Measurements from ENCODE around the gene SERPINA6. TPM values are rescaled to one million over a fixed set of nuclear protein-coding genes. Genes with fewer than 3 reads are reported as not detected.

SERPINA6 gene
- total and polyA plus RNA-seq, 2 donors (not counting 1 experiment from before 2014, with no cell fraction given), result not detected

DNA sequence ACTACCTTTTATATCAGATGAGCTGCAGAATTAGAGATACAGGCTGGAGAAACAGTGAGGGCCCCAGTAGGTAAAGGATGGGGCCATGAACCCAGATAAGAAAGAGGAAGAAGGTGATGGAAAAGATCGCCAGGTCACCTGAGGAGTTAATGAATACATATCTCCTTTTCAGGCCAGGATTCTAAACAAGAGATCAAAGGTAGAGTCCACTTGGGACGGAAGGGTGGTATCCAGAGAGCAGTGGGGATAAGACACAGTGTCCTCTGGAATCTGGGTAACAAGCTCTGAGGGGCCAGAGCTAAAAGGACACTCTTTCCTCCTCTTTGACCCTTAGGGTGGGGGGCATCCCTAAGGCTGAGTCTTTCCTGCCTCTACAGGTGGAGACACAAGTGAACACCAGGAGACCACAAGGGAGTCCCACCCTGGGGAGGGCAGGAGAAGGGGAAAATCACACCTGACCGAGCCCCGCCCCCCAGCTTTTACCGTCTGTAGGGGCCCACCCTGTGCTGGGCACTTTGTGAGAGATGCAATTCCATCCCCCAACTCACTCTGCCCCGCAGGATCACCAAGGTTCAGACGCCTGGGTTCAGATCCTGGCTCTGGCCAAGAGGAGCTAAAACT is 37.9 kb upstream of the SERPINA6 start:
- Histone ChIP-seq H3K27ac (ENCODE audit: insufficient read depth, low read length) (no peak overlapping the region), H3K9ac (ENCODE audit: insufficient read depth, low read length) (no peak overlapping the region), H3K9me3 (ENCODE audit: control insufficient read depth, insufficient read depth, low read depth, low read length) (no peaks in the 10 kb centered on the region), H3K27me3 (ENCODE audit: control insufficient read depth, insufficient read depth, low read length) (no peaks in the 10 kb centered on the region), H4K20me1 (ENCODE audit: control insufficient read depth, extremely low read depth, insufficient read depth, low read length) (no peaks in the 10 kb centered on the region), H3K36me3 (ENCODE audit: control insufficient read depth, insufficient read depth, low read length) (no peaks in the 10 kb centered on the region), H3K4me2 (ENCODE audit: extremely low read depth, insufficient read depth, low read length) (no peak overlapping the region), H2AFZ (ENCODE audit: low read length) (no peak overlapping the region), H3K4me3 (replicated peaks in 1 of 4; ENCODE audit: control extremely low read depth in 1 of 4, insufficient read depth in 1 of 4, low read depth in 3 of 4, low read length in 4 of 4) (no peak overlapping the region), H3K4me1 (ENCODE audit: control insufficient read depth, extremely low read depth, insufficient read depth, low read length) (no peaks in the 10 kb centered on the region), H3K79me2 (ENCODE audit: control insufficient read depth, insufficient read depth, low read length) (no peaks in the 10 kb centered on the region)
- DNase-seq (ENCODE audit: low read depth in 2 of 2), result no peak
- TF ChIP-seq EZH2 (IDR thresholded peaks at IDR 0.05; ENCODE audit: low read length, missing control alignments), result no peak
- TF ChIP-seq, protein P1, sequence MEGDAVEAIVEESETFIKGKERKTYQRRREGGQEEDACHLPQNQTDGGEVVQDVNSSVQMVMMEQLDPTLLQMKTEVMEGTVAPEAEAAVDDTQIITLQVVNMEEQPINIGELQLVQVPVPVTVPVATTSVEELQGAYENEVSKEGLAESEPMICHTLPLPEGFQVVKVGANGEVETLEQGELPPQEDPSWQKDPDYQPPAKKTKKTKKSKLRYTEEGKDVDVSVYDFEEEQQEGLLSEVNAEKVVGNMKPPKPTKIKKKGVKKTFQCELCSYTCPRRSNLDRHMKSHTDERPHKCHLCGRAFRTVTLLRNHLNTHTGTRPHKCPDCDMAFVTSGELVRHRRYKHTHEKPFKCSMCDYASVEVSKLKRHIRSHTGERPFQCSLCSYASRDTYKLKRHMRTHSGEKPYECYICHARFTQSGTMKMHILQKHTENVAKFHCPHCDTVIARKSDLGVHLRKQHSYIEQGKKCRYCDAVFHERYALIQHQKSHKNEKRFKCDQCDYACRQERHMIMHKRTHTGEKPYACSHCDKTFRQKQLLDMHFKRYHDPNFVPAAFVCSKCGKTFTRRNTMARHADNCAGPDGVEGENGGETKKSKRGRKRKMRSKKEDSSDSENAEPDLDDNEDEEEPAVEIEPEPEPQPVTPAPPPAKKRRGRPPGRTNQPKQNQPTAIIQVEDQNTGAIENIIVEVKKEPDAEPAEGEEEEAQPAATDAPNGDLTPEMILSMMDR (conservative IDR thresholded peaks at IDR 0.05 in 1 of 2, IDR thresholded peaks at IDR 0.05 in 1 of 2; ENCODE audit: low read depth in 1 of 2, low read length in 2 of 2), result no peak

DNA sequence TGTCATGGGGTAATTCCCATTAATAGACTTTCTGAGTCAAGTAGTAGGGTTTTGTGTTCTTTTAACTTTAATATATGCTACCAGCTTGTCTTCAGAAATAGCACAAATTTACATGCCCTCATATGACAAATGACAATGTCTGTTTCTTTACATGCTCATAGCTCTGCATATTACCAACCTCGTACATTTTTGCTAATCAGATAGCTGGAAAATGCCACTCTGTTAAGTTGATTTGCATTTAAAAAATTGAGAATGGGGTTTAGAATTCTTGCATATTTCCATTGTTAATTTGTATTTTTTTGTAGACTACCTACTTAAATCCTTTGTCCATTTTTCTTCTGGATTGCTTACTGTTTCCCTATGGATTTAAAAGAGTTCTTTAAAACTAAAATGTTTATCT is 34.0 kb upstream of the SERPINA6 start:
- Histone ChIP-seq H3K79me2 (ENCODE audit: control insufficient read depth, insufficient read depth, low read length) (no peaks in the 10 kb centered on the region), H4K20me1 (ENCODE audit: control insufficient read depth, extremely low read depth, insufficient read depth, low read length) (no peaks in the 10 kb centered on the region), H2AFZ (ENCODE audit: low read length) (no peak overlapping the region), H3K27me3 (ENCODE audit: control insufficient read depth, insufficient read depth, low read length) (no peaks in the 10 kb centered on the region), H3K36me3 (ENCODE audit: control insufficient read depth, insufficient read depth, low read length) (no peaks in the 10 kb centered on the region), H3K9me3 (ENCODE audit: control insufficient read depth, insufficient read depth, low read depth, low read length) (no peaks in the 10 kb centered on the region), H3K4me1 (ENCODE audit: control insufficient read depth, extremely low read depth, insufficient read depth, low read length) (no peaks in the 10 kb centered on the region), H3K4me2 (ENCODE audit: extremely low read depth, insufficient read depth, low read length) (no peak overlapping the region), H3K9ac (ENCODE audit: insufficient read depth, low read length) (no peak overlapping the region), H3K4me3 (replicated peaks in 1 of 4; ENCODE audit: control extremely low read depth in 1 of 4, insufficient read depth in 1 of 4, low read depth in 3 of 4, low read length in 4 of 4) (no peak overlapping the region), H3K27ac (ENCODE audit: insufficient read depth, low read length) (no peak overlapping the region)
- no peak for DNase-seq (ENCODE audit: low read depth in 2 of 2)
- no peak for TF ChIP-seq EZH2 (IDR thresholded peaks at IDR 0.05; ENCODE audit: low read length, missing control alignments)
- TF ChIP-seq, protein P1 (conservative IDR thresholded peaks at IDR 0.05 in 1 of 2, IDR thresholded peaks at IDR 0.05 in 1 of 2; ENCODE audit: low read depth in 1 of 2, low read length in 2 of 2), result no peak

DNA sequence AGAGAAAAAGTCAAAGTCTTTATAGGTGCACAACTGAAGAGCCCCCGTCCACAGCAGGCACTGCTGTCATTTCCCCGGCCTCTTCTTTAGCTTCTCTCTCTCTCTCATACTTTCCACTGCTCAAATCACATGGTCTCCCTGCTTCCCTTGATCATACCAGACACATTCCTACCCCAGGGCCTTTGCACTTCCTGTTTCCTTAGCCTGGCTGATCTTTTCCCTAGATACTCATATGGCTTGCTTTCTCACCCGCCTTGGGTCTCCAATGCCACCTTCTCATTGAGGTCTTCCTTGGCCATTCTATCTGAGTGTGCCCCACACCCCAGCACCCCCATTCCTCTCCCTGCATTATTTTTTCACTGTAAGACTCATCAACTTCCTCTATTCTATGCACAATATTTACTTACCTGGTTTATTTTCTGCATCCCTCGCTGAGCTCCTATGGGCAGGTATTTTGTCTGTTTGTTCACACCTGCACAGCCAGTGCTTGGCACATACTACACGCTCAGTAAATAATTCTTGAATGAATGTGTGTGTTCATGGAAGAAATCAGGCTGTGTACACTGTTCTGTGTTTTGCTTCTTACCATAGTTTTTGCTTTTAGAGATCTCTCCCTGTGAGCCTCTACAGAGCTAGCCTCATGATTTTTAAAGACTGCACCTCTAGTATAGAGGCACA is 33.4 kb upstream of the SERPINA6 start:
- Histone ChIP-seq H3K9me3 (ENCODE audit: control insufficient read depth, insufficient read depth, low read depth, low read length) (no peaks in the 10 kb centered on the region), H4K20me1 (ENCODE audit: control insufficient read depth, extremely low read depth, insufficient read depth, low read length) (no peaks in the 10 kb centered on the region), H3K4me1 (ENCODE audit: control insufficient read depth, extremely low read depth, insufficient read depth, low read length) (no peaks in the 10 kb centered on the region), H3K27ac (ENCODE audit: insufficient read depth, low read length) (no peak overlapping the region), H3K4me3 (replicated peaks in 1 of 4; ENCODE audit: control extremely low read depth in 1 of 4, insufficient read depth in 1 of 4, low read depth in 3 of 4, low read length in 4 of 4) (no peak overlapping the region), H3K27me3 (ENCODE audit: control insufficient read depth, insufficient read depth, low read length) (no peaks in the 10 kb centered on the region), H3K36me3 (ENCODE audit: control insufficient read depth, insufficient read depth, low read length) (no peaks in the 10 kb centered on the region), H3K4me2 (ENCODE audit: extremely low read depth, insufficient read depth, low read length) (no peak overlapping the region), H3K79me2 (ENCODE audit: control insufficient read depth, insufficient read depth, low read length) (no peaks in the 10 kb centered on the region), H2AFZ (ENCODE audit: low read length) (no peak overlapping the region), H3K9ac (ENCODE audit: insufficient read depth, low read length) (no peak overlapping the region)
- DNase-seq (ENCODE audit: low read depth in 2 of 2), result no peak
- TF ChIP-seq EZH2 (IDR thresholded peaks at IDR 0.05; ENCODE audit: low read length, missing control alignments), result no peak
- TF ChIP-seq, protein P1 (conservative IDR thresholded peaks at IDR 0.05 in 1 of 2, IDR thresholded peaks at IDR 0.05 in 1 of 2; ENCODE audit: low read depth in 1 of 2, low read length in 2 of 2), result no peak
